ENCODE data around the gene NOP10. TPM values are rescaled to one million over a fixed set of nuclear protein-coding genes. Genes with fewer than 3 reads are reported as not detected.
"Not testable (repeated sequence)": the region's sequence is repeated elsewhere in the genome, so short reads cannot be mapped to it uniquely, and the experiment has no call there.

The NOP10 gene
- total RNA-seq, 1 experiment from 2014 or later, result 208 TPM

GRCh38 chr15:34354286-34354685 lies 11.3 kb upstream of the NOP10 start:
- Histone ChIP-seq H3K9me3 (ENCODE audit: low read depth, low read length, poor library complexity, severe bottlenecking) (no peaks in the 10 kb centered on the region), H3K27ac (ENCODE audit: low read depth, low read length, poor library complexity, severe bottlenecking) (no peak overlapping the region), H3K36me3 (ENCODE audit: insufficient read depth, low read length, poor library complexity, severe bottlenecking) (no peaks in the 10 kb centered on the region), H3K4me1 (ENCODE audit: insufficient read depth, low read length, poor library complexity, severe bottlenecking) (no peaks in the 10 kb centered on the region), H3K27me3 (replicated peaks; ENCODE audit: insufficient read depth, low read depth, low read length, poor library complexity) (no peaks in the 10 kb centered on the region), H3K4me3 (ENCODE audit: low read depth, low read length, poor library complexity, severe bottlenecking) (no peak overlapping the region)
- CTCF ChIA-PET, result no interaction called here
- POLR2A ChIA-PET (ENCODE audit: low non-redundant PET), result no interaction called here
- TF ChIP-seq EZH2 (IDR thresholded peaks at IDR 0.05; ENCODE audit: borderline replicate concordance, low read depth, low read length, poor library complexity, severe bottlenecking), result no peak
- TF ChIP-seq, protein P1, sequence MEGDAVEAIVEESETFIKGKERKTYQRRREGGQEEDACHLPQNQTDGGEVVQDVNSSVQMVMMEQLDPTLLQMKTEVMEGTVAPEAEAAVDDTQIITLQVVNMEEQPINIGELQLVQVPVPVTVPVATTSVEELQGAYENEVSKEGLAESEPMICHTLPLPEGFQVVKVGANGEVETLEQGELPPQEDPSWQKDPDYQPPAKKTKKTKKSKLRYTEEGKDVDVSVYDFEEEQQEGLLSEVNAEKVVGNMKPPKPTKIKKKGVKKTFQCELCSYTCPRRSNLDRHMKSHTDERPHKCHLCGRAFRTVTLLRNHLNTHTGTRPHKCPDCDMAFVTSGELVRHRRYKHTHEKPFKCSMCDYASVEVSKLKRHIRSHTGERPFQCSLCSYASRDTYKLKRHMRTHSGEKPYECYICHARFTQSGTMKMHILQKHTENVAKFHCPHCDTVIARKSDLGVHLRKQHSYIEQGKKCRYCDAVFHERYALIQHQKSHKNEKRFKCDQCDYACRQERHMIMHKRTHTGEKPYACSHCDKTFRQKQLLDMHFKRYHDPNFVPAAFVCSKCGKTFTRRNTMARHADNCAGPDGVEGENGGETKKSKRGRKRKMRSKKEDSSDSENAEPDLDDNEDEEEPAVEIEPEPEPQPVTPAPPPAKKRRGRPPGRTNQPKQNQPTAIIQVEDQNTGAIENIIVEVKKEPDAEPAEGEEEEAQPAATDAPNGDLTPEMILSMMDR (conservative IDR thresholded peaks at IDR 0.05; ENCODE audit: low read depth, low read length), result no peak
- no peak for DNase-seq (ENCODE audit: low spot score)
- intact Hi-C loops (cut with micrococcal nuclease; ENCODE audit: unreplicated experiment), result no loop called here
- BruUV-seq (replicated peaks), result no TSS peak

- Histone ChIP-seq H3K9me3 (ENCODE audit: low read depth, low read length, poor library complexity, severe bottlenecking) (no peaks in the 10 kb centered on the region), H3K27ac (ENCODE audit: low read depth, low read length, poor library complexity, severe bottlenecking) (no peak overlapping the region), H3K4me3 (ENCODE audit: low read depth, low read length, poor library complexity, severe bottlenecking) (no peak overlapping the region), H3K27me3 (replicated peaks; ENCODE audit: insufficient read depth, low read depth, low read length, poor library complexity) (no peaks in the 10 kb centered on the region), H3K4me1 (ENCODE audit: insufficient read depth, low read length, poor library complexity, severe bottlenecking) (no peaks in the 10 kb centered on the region), H3K36me3 (ENCODE audit: insufficient read depth, low read length, poor library complexity, severe bottlenecking) (no peaks in the 10 kb centered on the region)
- no TSS peak for BruUV-seq (replicated peaks)
- no peak for DNase-seq (ENCODE audit: low spot score)
- TF ChIP-seq, protein P1 (conservative IDR thresholded peaks at IDR 0.05; ENCODE audit: low read depth, low read length), result no peak
- no peak for TF ChIP-seq EZH2 (IDR thresholded peaks at IDR 0.05; ENCODE audit: borderline replicate concordance, low read depth, low read length, poor library complexity, severe bottlenecking)
- POLR2A ChIA-PET (ENCODE audit: low non-redundant PET), result no interaction called here
- CTCF ChIA-PET, result no interaction called here
- intact Hi-C loops (cut with micrococcal nuclease; ENCODE audit: unreplicated experiment), result no loop called here
Observed at GRCh38 chr15:34353627-34354026, 10.7 kb upstream of the NOP10 start.

- POLR2A ChIA-PET (ENCODE audit: low non-redundant PET); H3K4me3 ChIP-seq (ENCODE audit: low read depth, low read length, poor library complexity, severe bottlenecking); BruUV-seq (replicated peaks); H3K27me3 ChIP-seq (replicated peaks; ENCODE audit: insufficient read depth, low read depth, low read length, poor library complexity); H3K36me3 ChIP-seq (ENCODE audit: insufficient read depth, low read length, poor library complexity, severe bottlenecking); CTCF ChIA-PET; H3K4me1 ChIP-seq (ENCODE audit: insufficient read depth, low read length, poor library complexity, severe bottlenecking); H3K9me3 ChIP-seq (ENCODE audit: low read depth, low read length, poor library complexity, severe bottlenecking); intact Hi-C loops (cut with micrococcal nuclease; ENCODE audit: unreplicated experiment); H3K27ac ChIP-seq (ENCODE audit: low read depth, low read length, poor library complexity, severe bottlenecking); DNase-seq (ENCODE audit: low spot score): not testable (repeated sequence)
Observed at GRCh38 chr15:34352996-34353395, 10.1 kb upstream of the NOP10 start.

DNA sequence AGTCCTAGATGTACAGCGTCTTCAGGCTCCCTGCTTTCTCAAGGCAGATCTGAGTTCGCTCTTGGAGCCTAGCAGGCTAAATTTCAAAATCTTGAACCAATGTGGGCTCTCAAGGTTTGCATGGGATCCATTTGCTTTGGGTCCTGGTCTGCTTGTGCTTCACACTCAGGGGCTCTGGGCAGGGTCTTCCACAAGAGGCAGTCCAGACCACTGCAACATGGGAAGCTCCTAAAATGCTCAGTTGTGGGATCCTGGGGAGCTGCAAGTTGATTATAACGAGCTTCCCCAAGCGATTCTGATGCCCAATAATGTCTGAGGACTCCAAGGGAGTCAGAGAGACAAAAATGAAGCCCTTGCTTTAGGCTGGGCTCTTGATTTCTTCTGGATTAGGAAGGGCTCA lies 6.8 kb upstream of the NOP10 start:
- no peaks in the 10 kb centered on the region for H3K27me3 ChIP-seq (replicated peaks; ENCODE audit: insufficient read depth, low read depth, low read length, poor library complexity)
- no peak overlapping the region for H3K27ac ChIP-seq (ENCODE audit: low read depth, low read length, poor library complexity, severe bottlenecking)
- TF ChIP-seq EZH2 (IDR thresholded peaks at IDR 0.05; ENCODE audit: borderline replicate concordance, low read depth, low read length, poor library complexity, severe bottlenecking), result no peak
- TF ChIP-seq, protein P1 (conservative IDR thresholded peaks at IDR 0.05; ENCODE audit: low read depth, low read length), result no peak
- no peaks in the 10 kb centered on the region for H3K36me3 ChIP-seq (ENCODE audit: insufficient read depth, low read length, poor library complexity, severe bottlenecking)
- ChIA-PET CTCF (no interaction called here), POLR2A (ENCODE audit: low non-redundant PET) (no interaction called here)
- DNase-seq (ENCODE audit: low spot score), result no peak
- H3K4me3 ChIP-seq (ENCODE audit: low read depth, low read length, poor library complexity, severe bottlenecking), result no peak overlapping the region
- H3K4me1 ChIP-seq (ENCODE audit: insufficient read depth, low read length, poor library complexity, severe bottlenecking), result no peaks in the 10 kb centered on the region
- H3K9me3 ChIP-seq (ENCODE audit: low read depth, low read length, poor library complexity, severe bottlenecking), result no peaks in the 10 kb centered on the region
- BruUV-seq (replicated peaks), result no TSS peak
- intact Hi-C loops (cut with micrococcal nuclease; ENCODE audit: unreplicated experiment), result no loop called here

Data from A673 (cell line).